HG03039 (cell line): ENCODE results near the gene GNB5.

Experiments used
- ATAC-seq: cut with Tn5 transposase; IDR thresholded peaks from one replicate; pipeline ENCODE4 v1.9.1; 2021; ENCODE audit warnings: mild to moderate bottlenecking, moderate library complexity; ENCODE audit not compliant: unreplicated experiment

Gene GNB5

DNA sequence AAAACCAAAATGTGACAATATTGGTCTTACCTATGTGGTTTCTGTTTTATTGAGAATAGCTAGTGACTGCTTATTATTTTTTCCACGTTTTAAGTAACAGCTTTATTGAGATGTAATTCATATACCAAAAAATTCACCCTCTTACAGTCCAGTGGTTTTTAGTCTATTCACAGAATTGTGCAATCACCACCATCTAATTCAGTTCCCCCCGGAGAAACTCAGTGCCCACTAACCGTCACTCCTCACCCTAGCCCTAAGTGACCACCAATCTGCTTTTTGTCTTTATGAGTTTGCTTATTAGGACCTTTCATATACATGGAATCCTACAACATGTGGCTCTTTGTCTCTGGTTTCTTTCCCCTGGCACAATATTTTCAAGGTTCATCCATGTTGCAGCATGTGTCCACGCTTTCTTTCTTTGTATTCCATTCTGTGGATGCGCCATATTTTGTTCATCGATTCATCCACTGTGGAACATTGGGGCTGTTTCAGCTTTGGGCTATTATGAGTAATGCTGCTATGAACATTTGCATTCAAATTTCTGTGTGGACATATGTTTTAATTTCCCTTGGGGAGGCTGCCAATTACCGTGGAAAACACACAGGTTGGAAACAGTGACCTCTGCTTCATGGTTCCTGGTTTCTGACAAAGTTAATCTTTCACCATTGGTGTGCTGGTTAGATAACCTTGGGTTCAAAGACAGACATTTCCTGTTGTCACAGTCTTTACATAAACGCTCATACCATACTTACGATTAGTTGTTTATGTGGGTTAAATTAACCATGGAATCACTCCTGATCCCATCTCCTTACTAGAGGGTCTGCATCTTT is 75.4 kb downstream of the GNB5 start:
- ATAC-seq: no peak

DNA sequence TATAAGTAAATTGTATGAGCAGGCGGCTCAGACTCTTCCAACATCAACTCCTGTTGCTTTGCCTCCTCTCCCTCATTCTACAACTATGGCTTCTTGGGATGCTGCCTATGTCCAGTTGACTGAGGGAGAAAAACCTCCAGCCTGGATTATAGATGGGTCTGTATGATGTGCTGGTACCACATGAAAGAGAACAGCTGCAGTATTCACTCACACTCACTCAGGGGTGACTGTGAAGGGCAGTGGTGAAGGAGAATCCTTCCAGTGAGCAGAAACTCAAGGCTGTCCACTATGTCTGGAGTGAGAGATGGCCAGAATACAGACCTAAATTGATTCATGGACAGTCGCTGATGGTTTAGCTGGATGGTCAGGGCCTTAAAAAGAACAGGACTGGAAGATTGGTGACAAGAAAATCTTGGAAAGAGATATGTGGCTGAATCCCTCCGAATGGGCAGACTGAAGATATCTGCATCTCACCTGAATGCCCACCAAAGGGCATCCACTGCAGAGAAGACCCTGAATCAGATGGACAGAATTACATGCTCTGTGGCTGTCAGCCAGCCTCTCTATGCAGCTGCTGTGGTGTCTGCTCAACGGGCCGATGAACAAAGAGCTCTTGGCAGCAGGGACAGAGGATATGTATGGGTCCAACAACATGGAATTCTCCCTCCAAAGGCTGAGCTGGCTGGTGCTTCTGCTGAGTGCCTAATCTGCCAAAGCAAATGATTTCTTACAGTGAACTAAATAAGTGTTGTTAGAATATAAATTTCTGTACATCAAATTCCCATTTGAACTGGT is 76.7 kb downstream of the GNB5 start:
- no peak for ATAC-seq

DNA sequence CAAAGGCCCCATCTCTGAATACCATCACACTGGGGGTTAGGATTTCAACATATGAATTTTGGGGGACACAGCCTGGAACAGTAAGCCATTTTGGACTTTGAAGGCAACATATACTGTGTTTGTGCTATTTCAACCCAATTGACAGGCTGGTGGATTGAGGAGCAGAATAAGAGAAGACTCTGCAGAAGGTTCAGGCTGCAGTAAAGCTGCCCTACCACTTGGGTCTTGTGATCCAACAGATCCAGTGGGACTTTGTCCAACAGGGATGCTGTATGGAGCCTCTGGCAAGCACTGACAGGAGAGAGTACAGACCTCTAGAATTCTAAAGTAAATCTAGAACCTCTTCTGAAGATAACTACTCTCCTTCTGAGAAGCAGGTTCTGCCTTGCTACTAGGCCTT is 77.5 kb downstream of the GNB5 start:
- ATAC-seq: no peak

DNA sequence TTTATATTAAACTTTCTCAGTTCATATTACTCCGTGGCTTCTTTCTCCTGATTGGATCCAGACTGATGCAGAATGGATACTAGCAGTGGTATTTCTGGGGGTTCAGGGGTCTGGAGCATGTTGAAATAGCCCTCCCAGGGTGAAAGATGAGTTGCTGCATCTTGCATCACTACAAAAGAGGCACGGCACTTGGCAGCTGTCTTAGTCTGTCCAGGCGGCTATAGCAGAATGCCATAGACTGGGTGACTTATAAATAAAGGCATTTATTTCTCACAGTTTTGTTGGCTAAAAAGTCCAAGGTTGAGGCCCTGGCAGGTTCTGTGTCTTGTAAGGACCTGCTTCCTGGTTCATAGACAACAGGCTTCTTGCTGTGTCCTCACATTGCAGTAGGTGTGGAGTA is 78.0 kb downstream of the GNB5 start:
- ATAC-seq: no peak

DNA sequence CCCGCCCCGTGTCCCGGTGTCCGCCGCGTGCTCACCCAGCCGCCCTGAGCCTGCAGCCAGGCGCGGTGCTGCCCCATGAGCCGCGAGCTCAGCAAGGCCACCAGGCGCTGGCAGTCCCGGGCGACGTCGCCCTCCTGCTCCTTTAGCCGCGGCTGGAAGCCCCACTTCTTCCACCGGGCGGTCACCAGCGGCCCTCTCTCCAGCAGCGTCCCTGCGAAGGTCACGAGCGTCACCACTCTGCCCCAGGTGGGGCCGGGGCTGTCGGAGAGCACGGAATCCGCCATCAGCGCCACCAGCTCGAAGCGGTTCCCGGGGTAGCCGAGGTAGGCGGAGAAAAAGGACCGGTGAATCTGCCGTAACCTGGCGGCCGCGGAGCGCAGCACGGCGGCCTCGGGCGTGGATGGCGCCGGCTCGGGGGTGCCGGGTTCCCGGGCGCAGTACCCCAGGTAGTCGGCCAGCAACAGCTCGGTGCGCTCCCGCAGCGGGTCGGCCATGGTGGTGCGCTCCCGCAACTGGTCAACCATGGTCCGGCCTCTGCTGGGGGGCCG is 78.9 kb downstream of the GNB5 start:
- ATAC-seq: no peak

DNA sequence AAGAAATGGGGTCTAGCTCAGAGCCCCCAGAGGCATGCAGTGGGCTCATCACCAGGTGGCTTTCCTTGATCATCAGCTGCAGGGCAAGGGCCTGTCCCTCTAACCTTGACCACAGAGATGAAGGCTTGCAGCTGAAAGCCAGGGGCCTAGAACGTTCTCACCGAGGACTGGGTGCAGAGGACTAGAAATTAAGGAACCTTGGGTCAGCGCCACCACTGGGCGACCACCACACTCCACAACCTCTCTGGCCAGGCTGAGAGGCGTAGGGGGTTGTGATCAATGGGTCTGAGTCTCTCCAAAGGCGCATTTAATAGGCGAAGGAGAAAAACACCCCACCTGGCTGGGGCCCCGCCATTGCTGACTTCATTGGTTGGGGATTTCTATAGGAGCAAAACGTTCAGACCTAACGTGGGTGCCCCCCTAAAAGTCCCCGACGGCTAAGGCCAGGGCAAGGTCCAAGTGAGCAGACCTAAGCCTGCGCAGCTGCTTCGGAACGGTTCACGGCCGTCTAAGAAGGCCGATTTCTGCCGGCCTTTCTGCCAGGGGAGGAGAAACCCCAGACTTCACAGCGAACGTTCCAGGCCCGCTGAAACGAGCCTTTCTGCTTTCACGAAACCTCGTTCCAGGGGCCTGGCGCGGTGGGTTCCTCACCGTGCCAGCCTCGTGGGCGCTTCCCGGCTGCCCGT is 79.5 kb downstream of the GNB5 start:
- no peak for ATAC-seq

DNA sequence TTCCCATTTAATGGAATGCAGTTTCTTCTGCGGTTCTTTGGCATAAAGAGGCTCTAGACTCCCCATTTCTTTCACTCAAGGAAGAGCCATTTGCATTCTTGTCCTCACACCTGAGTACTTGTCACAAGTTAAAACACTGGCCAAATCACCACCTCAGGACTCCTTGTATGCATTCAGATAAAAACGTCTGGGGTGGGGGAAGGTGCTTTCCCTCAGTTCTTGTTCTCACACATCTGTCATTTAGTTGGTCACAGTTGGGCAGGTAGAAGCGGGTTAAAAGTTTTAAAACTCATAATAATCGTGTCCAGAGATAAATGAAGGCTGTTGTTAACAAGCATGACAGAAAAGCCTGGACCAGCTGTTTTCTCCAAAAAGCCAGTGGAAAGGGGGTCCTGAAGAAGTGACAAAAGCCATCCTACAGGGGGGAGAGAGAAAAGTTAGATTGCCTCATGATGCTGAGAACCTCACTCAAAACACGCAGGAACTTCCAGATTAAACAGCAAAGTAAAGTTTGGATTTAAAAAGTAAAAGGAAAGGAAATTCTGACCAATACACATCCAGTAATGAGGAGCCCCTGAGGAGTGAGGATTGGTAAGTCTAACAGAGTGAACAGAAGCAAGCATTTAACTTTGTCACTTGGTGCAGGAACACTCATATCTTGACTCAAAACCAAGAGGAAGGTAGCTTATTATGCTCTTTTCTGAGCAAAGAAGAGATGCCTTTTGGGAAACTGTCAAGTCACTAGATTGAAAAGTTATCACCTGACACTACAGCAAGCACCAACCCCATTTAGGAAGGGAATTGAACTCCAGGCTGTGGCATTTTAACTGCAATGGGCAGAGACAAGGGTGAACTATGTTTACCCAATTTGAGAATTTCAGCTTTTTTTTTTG is 81.4 kb downstream of the GNB5 start:
- peak; percentile 42 for ATAC-seq

DNA sequence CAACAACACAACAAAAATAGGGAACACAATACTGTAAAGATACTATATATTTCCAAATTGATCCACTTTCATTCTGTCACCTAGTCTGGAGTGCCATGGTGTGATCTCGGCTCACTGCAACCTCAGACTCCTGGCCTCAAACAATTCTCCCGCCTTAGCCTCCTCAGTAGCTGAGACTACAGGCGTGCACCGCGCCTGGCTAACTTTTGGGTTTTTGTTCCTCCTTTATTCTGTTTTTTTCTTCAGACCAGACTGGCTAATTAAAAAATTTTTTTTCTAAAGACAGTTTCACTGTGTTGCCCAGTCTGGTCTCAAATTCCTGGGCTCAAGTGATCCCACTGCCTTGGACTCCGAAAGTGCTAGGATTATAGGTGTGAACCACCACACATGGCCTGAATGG is 84.0 kb downstream of the GNB5 start:
- no peak for ATAC-seq

DNA sequence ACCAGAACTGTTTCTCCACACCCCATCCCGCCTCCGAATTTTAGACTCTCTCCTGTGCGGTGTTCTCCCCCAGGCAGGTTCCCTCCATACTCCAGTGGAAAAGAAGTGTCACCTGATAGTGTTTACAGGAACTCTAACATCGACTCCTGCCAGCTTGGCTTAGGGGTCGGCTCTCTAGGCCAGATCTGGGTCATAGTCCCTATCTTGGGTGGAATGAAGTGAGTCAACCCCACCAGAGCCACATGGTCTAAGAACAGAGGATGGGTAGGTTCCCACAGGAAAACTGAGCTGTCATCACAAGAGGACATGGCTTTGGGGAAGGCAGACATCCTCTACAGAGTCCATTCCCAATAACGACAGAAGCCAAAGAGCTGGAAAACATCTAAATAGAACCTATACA is 84.6 kb downstream of the GNB5 start:
- no peak for ATAC-seq

DNA sequence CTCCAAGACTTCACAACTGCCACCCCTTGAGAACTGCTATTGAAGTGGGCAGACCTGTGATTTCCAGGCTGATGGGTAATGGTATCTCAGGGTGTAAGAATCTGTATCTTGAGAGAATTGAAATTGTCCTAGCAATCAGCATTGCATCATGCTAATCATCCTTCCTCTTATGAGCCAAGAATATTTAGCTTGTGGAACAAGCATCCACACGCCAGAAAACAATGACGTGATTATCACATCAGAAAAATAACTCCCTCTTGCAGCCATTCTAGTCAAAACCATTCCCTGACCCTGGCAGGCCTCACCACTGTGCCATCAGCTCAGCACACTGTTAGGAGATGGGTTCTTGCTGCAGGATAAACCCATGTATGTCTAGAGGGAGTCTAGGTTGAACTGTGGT is 85.3 kb downstream of the GNB5 start:
- no peak for ATAC-seq

DNA sequence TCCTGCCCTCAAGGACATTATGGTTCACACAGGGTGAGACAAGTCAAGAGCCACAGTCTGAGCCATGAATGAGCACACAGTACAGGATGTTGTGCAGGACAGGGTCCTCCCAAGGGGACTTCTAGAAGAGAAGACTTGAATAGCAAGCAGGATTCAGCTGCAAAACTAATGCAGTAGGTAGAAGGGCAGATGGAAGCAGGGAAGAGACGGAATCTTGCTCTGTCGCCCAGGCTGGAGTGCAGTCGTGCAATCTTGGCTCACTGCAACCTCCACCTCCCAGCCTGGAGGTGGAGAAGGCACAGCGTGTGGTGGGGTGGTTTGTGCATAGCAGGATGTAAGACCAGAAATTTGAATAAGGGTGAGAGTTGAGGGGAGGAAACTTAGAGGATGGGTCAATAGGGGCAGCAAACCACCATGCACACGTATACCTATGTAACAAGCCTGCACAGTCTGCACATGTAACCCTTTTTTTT is 86.6 kb downstream of the GNB5 start:
- ATAC-seq: peak; percentile 32

DNA sequence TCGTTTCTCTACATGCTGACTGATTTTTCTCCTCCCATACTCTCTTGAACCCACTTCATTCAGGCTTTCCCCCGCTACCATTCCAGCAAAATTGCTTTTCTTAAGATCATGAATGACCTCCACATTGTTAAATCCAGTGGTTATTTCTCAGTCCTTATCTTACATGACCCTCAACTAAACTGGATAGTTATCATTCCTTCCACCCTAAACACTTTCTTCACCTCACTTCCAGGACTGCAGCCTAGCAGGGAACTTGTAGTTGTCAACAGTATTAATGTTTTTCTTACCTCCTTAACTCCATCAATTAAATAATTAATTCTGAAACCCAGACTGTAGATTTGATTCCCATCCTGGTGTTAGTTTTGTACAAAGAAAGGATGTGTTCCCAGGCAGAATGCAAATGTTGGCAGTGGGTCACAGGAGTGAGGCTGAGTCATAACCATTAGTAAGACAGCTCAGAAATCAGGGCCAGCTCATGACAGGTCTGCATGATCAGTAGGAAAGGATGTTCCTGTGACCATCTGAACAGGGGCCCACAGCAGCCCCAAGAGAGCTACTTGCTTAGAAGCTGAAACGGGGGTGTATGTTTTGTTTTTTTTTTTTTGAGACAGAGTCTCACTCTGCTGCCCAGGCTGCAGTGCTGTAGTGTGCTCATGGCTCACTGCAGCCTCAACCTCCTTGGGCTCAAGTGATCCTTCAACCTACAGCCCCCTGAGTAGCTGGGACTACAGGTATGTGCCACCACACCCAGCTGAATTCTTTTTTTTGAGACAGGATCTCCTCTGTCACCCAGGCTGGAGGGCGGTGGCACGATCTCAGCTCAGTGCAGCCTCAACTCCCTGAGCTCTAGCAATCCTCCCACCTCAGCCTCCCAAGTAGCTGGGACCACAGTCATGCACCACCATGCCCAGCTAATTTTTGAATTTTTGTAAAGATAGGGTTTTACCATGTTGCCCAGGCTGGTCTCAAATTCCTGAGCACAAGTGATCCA is 87.7 kb downstream of the GNB5 start:
- ATAC-seq: peak; percentile 61

DNA sequence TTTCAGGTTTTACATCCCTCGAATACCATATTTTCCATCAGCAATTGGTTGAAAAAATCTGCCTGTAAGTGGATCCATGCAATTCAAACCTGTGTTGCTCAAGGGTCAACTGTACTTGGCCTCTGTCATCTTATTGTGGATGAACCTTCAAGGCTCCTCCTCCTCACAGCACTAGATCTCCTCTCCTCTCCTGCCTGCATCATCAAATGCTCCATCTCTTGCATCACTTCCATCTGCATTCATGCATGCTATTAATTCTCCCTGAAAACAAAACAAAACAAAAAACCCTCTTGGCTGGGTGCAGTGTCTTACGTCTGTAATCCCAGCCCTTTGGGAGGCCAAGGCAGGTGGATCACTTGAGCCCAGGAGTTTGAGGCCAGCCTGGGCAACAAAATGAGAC is 88.7 kb downstream of the GNB5 start:
- no peak for ATAC-seq

DNA sequence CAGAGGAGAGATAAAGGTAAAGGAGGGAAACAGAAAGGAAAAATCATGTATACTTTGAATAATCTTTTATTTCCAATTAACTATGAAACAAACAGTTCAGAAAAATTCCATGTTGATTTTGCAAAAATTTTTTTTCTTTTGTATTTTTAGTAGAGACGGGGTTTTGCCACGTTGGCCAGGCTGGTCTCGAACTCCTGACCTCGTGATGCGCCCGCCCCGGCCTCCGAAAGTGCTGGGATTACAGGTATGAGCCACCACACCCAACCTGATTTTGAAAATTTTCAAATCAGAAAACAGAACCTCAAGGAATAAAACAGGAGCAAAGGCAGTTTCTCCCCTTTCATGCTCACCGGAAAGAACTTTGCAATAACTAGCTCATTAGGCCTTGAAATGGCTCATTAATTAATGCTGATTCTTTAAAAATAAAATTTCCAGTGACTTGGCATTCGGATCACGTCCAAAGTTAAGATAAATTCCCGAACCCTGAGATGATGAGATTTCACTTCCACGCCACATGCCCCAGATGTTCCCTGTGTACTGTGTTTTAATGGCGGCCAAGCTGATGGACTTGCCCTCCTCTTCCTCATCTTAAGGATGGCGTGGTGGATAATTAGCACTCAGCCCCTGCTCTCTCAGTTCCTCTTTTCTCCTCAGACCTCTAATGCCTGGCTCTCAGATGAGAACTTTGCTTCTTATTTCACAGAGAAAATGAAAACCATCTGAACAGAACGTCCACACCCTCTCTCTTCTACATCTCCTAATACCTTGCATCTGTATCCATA is 89.5 kb downstream of the GNB5 start:
- ATAC-seq: no peak

DNA sequence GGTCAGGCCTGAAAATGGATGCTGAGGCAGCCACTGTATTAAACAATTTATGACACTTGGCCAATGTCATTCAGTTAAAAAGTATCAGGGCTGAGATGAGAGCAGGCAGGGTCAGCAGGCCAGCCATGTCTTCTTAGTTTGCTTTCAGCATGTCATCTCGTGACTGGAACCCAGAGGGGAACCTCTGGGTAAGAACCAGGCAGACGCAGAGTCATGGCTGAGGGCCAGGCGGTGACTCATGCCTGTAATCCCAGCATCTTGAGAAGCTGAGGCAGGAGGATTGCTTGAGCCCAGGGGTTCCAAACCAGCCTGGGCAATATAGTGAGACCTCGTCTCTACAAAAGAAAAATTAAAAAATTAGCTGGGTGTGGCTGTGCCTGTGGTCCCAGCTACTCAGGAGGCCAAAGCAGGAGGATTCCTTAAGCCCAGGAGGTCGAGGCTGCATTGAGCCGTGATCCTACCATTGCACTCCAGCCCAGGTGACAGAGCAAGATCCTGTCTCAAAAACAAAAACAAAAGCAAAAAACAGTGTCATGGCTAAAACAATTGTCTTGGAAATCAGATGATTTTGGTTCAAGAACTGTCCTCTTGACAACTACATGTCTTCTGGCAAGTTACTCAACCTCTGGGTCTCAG is 90.3 kb downstream of the GNB5 start:
- ATAC-seq: no peak

DNA sequence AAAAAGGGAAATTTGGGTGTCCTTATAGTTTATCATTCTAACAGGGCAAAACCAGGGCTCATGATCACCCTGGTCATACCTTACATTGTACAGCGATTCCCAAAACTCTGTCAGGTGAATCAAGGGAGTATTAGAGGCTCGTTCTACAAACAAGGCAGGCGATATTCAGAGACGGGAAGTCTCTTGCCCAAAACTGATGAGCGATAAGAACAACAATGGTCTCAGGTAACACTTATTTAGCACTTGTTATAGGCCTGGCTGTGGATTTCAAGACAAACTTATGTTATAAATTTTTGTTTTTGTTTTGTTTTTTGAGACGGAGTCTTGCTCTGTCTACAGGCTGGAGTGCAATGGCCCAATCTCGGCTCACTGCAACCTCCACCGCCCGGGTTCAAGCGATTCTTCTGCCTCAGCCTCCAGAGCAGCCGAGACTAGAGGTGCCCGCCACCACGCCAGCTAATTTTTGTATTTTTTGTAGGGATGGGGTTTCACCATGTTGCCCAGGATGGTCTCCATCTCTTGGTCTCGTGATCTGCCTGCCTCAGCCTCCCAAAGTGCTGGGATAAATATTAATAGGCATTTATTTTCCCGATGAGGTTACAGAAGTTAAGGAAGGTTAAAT is 91.4 kb downstream of the GNB5 start:
- ATAC-seq: no peak

DNA sequence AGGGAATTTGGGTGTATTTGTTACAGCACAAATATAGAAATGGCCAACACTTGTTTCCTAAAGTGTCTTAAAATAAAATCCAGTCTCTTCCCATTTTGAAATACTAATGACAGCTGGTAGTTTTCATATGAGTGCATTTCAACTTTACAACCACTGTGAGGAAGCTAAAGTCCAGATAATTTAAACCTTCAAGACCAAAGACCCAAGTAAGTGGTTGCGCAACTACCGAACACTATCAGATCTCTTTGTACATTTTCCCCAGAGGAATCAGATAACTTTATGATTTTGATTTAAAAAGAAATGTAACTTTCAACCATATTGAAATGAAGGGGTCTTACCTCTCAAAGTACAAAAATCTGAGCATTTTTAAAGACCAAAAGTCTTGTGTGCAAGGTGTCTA is 92.9 kb downstream of the GNB5 start:
- no peak for ATAC-seq
